ENCODE measurements around the gene PXK.

PXK gene

DNA sequence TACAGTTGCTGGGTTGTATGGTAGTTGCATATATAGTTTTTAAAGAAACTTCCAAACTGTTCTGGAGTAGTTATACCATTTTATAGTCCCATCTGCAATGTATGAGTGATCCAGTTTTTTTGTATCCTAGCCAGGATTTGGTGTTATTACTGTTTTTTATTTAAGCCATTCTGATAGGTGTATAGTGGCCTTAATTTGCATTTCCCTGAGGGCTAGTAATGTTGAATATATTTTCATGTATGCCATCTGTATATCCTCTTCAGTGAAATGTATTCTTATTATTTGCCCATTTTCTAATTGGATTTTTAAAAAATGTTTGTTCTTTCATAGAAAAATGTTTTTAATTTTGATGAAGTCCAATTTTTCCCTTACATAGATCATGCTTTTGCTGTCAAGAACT lies 29.2 kb downstream of the PXK start:
- H3K4me1 Mint-ChIP-seq: peaks cover 38% of the 10 kb centered on the region
- ATAC-seq (ENCODE audit: low read depth): no peak
- no peak overlapping the region for H3K4me3 Mint-ChIP-seq
- H3K27me3 Mint-ChIP-seq: no peaks in the 10 kb centered on the region
- no peak overlapping the region for H3K27ac Mint-ChIP-seq
- no peaks in the 10 kb centered on the region for H3K9me3 Mint-ChIP-seq
- DNase-seq (ENCODE audit: low spot score in 2 of 2): no peak
- peaks cover 14% of the 10 kb centered on the region for H3K36me3 Mint-ChIP-seq

- H3K4me1 Mint-ChIP-seq: peaks cover 27% of the 10 kb centered on the region
- ATAC-seq (ENCODE audit: low read depth) (no peak), DNase-seq (ENCODE audit: low spot score in 2 of 2) (no peak)
- no peaks in the 10 kb centered on the region for H3K27me3 Mint-ChIP-seq
- peak overlapping the region; percentile 54 for H3K27ac Mint-ChIP-seq
- H3K36me3 Mint-ChIP-seq: peaks cover 17% of the 10 kb centered on the region
- H3K9me3 Mint-ChIP-seq: no peaks in the 10 kb centered on the region
- H3K4me3 Mint-ChIP-seq: no peak overlapping the region
Observed at GRCh38 chr3:58366699-58367098, 34.0 kb downstream of the PXK start.

- Mint-ChIP-seq H3K27me3 (no peaks in the 10 kb centered on the region), H3K36me3 (peaks cover 18% of the 10 kb centered on the region), H3K27ac (peak overlapping the region; percentile 60), H3K9me3 (no peaks in the 10 kb centered on the region), H3K4me1 (peaks cover 26% of the 10 kb centered on the region), H3K4me3 (no peak overlapping the region)
- ATAC-seq (ENCODE audit: low read depth) (no peak), DNase-seq (ENCODE audit: low spot score in 2 of 2) (no peak)
Observed at GRCh38 chr3:58369038-58369437, 36.3 kb downstream of the PXK start.

GRCh38 chr3:58369876-58370275 lies 37.2 kb downstream of the PXK start:
- no peak overlapping the region for H3K27ac Mint-ChIP-seq
- no peaks in the 10 kb centered on the region for H3K9me3 Mint-ChIP-seq
- ATAC-seq (ENCODE audit: low read depth) (no peak), DNase-seq (ENCODE audit: low spot score in 2 of 2) (no peak)
- H3K4me3 Mint-ChIP-seq: no peak overlapping the region
- peaks cover 16% of the 10 kb centered on the region for H3K36me3 Mint-ChIP-seq
- H3K4me1 Mint-ChIP-seq: peaks cover 23% of the 10 kb centered on the region
- no peaks in the 10 kb centered on the region for H3K27me3 Mint-ChIP-seq

DNA sequence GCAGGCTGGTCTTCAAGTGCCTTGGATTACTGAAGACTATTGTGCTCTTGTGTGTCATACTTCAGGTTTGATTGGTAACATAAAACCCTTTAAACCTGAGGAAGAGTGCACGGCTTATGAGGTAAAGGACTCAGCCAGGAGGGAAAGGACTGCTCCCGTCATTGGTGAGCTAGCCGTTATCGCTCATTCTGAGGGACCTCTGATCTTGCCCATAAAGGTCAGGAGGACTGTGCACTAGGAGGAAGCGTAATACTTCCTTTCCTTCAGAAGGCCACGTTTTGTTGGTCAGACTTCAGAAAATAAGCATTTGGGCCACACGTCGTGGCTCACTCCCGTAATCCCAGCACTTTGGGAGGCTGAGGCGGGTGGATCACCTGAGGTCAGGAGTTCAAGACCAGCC lies 37.7 kb downstream of the PXK start:
- H3K27ac Mint-ChIP-seq: no peak overlapping the region
- no peak for DNase-seq (ENCODE audit: low spot score in 2 of 2)

GRCh38 chr3:58371754-58372153 lies 39.1 kb downstream of the PXK start:
- ATAC-seq (ENCODE audit: low read depth): no peak
- no peaks in the 10 kb centered on the region for H3K27me3 Mint-ChIP-seq
- H3K9me3 Mint-ChIP-seq: no peaks in the 10 kb centered on the region
- H3K4me1 Mint-ChIP-seq: peaks cover 10% of the 10 kb centered on the region
- no peak overlapping the region for H3K4me3 Mint-ChIP-seq
- H3K36me3 Mint-ChIP-seq: peaks cover 10% of the 10 kb centered on the region
- no peak overlapping the region for H3K27ac Mint-ChIP-seq
- no peak for DNase-seq (ENCODE audit: low spot score in 2 of 2)

More for the DNA sequence above, 37.7 kb downstream of the PXK start:
- Mint-ChIP-seq H3K27me3 (no peaks in the 10 kb centered on the region), H3K9me3 (no peaks in the 10 kb centered on the region), H3K4me1 (peaks cover 18% of the 10 kb centered on the region), H3K4me3 (no peak overlapping the region), H3K36me3 (peaks cover 14% of the 10 kb centered on the region)
- ATAC-seq (ENCODE audit: low read depth): no peak

GRCh38 chr3:58375254-58375653 lies 42.6 kb downstream of the PXK start:
- ATAC-seq (ENCODE audit: low read depth) (no peak), DNase-seq (ENCODE audit: low spot score in 2 of 2) (no peak)
- H3K4me1 Mint-ChIP-seq: peaks cover 17% of the 10 kb centered on the region
- H3K27ac Mint-ChIP-seq: no peak overlapping the region
- no peak overlapping the region for H3K4me3 Mint-ChIP-seq
- H3K36me3 Mint-ChIP-seq: peaks cover 16% of the 10 kb centered on the region
- no peaks in the 10 kb centered on the region for H3K9me3 Mint-ChIP-seq
- no peaks in the 10 kb centered on the region for H3K27me3 Mint-ChIP-seq

DNA sequence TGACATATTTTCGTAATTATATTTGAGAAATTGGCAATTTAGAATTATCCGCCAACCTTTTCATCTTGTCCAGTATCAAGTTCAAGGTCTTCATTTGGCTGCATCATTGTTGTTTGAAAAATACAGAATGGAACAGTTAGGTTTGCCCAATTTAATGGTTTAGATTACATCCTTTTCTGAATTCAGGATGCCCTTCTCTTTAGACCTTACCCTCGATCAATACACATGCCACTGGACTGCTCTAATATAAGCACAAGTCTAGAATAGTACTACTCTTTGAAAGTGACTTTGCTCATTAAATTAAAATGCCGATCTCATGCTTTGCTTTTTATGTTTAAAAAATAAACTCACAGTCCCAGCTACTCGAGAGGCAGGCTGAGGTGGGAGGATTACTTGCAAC lies 44.5 kb downstream of the PXK start:
- peaks cover 16% of the 10 kb centered on the region for H3K36me3 Mint-ChIP-seq
- H3K4me3 Mint-ChIP-seq: no peak overlapping the region
- H3K27ac Mint-ChIP-seq: no peak overlapping the region
- H3K9me3 Mint-ChIP-seq: no peaks in the 10 kb centered on the region
- H3K4me1 Mint-ChIP-seq: peaks cover 15% of the 10 kb centered on the region
- no peaks in the 10 kb centered on the region for H3K27me3 Mint-ChIP-seq
- no peak for DNase-seq (ENCODE audit: low spot score in 2 of 2)
- ATAC-seq (ENCODE audit: low read depth): no peak

DNA sequence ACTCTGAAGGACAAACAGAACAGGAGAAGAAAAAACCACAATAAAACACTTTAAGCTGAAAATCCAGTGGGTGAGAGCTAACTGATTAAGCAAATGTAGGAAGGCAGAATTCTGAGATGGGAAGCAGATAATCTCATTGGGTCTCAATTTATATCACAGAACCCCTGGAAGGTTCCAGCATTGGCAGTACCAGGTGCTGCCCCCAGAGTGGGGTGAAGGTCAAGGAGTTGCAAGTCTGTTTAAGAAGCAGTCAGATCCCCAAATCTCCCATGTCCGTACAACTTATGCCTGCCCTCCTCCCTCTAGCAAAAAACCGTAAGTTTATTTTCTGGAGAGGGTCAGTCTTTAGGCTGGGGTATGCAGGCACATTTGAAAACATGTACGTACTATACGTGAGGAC lies 45.1 kb downstream of the PXK start:
- Mint-ChIP-seq H3K36me3 (peaks cover 18% of the 10 kb centered on the region), H3K4me3 (no peak overlapping the region), H3K4me1 (peaks cover 17% of the 10 kb centered on the region), H3K27me3 (no peaks in the 10 kb centered on the region), H3K9me3 (no peaks in the 10 kb centered on the region), H3K27ac (no peak overlapping the region)
- ATAC-seq (ENCODE audit: low read depth) (no peak), DNase-seq (ENCODE audit: low spot score in 2 of 2) (no peak)

- Mint-ChIP-seq H3K27ac (peak overlapping the region; percentile 72), H3K4me3 (no peak overlapping the region), H3K36me3 (peaks cover 18% of the 10 kb centered on the region), H3K4me1 (peaks cover 17% of the 10 kb centered on the region), H3K9me3 (no peaks in the 10 kb centered on the region), H3K27me3 (no peaks in the 10 kb centered on the region)
- ATAC-seq (ENCODE audit: low read depth) (no peak), DNase-seq (ENCODE audit: low spot score in 2 of 2) (no peak)
Observed at GRCh38 chr3:58379351-58380073, 46.8 kb downstream of the PXK start.

DNA sequence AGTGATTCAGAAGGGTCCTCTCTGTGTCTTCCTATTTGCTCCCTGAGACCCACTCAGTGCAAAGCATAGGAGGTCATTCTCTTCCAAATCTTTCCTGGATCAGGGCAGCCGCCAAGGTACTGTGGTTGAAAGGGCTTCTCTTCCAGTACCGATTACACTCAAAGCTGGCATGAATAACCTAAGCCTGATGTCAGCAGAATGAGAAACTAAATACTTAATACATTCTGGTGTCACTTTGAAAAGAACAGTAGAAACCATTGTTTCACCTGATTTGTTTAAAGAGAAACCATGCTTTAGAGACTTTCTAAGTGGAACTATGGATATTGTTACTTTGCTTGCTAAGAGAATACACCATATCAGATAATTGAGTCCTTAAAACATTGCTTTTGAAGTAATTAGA lies 50.8 kb downstream of the PXK start:
- ATAC-seq (ENCODE audit: low read depth): no peak
- no peak for DNase-seq (ENCODE audit: low spot score in 2 of 2)
- Mint-ChIP-seq H3K27ac (no peak overlapping the region), H3K4me1 (peaks cover 36% of the 10 kb centered on the region), H3K27me3 (no peaks in the 10 kb centered on the region), H3K9me3 (no peaks in the 10 kb centered on the region), H3K4me3 (no peak overlapping the region), H3K36me3 (peaks cover 23% of the 10 kb centered on the region)

DNA sequence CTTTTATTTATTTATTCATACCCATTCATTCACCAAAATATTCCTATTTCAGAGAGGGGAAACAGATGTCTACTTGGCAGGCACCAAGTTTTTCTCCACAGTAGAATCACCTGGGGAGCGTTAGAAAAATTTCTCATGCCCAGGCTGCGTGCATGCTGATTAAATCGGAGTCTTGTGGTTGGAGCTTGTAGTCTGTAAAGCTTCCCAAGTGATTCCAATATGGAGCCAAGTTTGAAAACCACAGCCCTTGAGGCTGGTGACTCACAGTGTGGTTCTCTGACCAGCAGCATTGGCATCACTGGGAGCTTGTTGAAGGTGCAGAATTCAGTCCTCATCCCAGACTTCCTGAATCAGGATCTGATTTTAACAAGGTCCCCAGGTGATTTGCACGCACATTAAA lies 51.2 kb downstream of the PXK start:
- Mint-ChIP-seq H3K27ac (peak overlapping the region; percentile 73), H3K4me3 (no peak overlapping the region)

DNA sequence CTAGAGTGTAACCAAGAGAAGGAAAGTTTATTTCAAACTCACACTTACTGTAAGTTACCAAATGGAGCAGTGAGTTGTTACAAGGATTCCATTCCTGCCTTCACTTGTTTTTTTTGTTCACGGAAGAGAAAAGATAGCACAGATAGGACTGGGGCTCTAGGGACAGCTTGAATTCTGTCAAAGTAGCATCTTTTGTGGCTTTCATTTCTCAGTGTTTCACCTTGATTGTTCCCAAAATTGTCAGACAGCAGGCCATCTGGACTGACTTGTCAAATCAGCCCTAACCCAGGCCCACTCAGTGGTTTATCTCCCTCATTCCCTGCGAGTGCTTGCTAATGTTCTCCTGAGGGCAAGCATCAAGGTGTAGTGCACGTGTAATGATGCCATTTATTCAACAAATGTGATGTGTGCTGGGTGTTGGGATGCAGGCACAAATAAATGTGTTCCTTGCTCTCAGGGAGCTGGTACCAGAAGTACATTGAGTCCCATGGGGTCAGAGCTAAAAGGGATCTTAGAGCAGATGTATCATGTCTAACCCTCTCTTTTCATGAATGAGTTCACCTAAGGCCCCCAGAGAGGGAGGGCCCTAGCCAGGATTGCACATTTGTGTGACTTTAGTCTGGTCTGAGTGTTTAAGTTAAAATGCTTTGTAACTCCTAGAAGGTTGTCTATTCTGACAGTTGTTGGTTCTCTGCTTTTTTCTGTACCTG lies 51.8 kb downstream of the PXK start:
- ATAC-seq (ENCODE audit: low read depth) (no peak), DNase-seq (ENCODE audit: low spot score in 2 of 2) (no peak)
- Mint-ChIP-seq H3K4me1 (peaks cover 35% of the 10 kb centered on the region), H3K36me3 (peaks cover 19% of the 10 kb centered on the region), H3K27me3 (no peaks in the 10 kb centered on the region), H3K27ac (peak overlapping the region; percentile 73), H3K9me3 (no peaks in the 10 kb centered on the region), H3K4me3 (no peak overlapping the region)

More for the DNA sequence above, 51.2 kb downstream of the PXK start:
- no peaks in the 10 kb centered on the region for H3K9me3 Mint-ChIP-seq
- no peaks in the 10 kb centered on the region for H3K27me3 Mint-ChIP-seq
- ATAC-seq (ENCODE audit: low read depth): no peak
- no peak for DNase-seq (ENCODE audit: low spot score in 2 of 2)
- peaks cover 39% of the 10 kb centered on the region for H3K4me1 Mint-ChIP-seq
- H3K36me3 Mint-ChIP-seq: peaks cover 23% of the 10 kb centered on the region

DNA sequence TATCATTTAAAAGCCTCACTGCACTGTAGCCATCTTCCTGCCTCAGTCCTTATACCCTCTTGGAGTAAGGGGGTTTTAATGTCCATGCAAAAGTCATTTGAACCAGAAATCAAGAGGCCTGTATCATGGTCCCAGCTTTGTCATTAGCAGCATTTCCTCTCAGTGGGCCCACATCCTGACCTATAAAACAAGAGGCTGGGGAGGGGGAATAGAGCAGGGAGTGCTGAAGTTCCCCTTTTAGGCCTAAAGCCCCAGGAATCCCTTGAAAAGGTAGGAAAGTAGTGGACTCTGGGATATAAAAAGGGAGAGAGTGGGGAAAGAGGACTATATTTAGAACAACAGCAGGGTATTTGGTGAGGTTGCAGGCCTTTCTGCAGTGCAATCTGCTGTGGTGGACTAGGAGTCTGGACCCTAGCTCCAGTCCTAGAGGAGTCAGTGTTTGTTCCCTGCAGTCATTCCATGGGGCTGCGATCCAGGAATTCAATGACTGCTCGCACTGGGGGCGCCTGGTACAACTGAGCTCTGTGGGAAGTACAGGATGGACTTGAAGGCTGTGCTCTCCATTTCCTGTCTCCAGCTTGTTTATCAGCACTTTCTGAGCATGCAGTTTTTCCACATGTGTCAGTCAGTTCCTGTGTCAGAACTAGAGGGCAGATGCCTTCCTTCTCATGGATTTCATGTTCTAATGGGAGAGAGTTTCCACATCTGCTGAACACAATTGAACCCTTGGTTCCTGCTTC lies 54.1 kb downstream of the PXK start:
- H3K9me3 Mint-ChIP-seq: no peaks in the 10 kb centered on the region
- peaks cover 21% of the 10 kb centered on the region for H3K36me3 Mint-ChIP-seq
- peaks cover 32% of the 10 kb centered on the region for H3K4me1 Mint-ChIP-seq
- no peak overlapping the region for H3K4me3 Mint-ChIP-seq
- peak overlapping the region; percentile 43 for H3K27ac Mint-ChIP-seq
- ATAC-seq (ENCODE audit: low read depth) (no peak), DNase-seq (ENCODE audit: low spot score in 2 of 2) (no peak)
- H3K27me3 Mint-ChIP-seq: no peaks in the 10 kb centered on the region
